NCI-H128 (cell line): ENCODE results near the gene PPM1D.

Source experiments
- DNase-seq: peaks from one replicate; lab custom pipeline; 2025; ENCODE audit not compliant: unreplicated experiment; lab: John Stamatoyannopoulos, UW

The PPM1D gene

DNA sequence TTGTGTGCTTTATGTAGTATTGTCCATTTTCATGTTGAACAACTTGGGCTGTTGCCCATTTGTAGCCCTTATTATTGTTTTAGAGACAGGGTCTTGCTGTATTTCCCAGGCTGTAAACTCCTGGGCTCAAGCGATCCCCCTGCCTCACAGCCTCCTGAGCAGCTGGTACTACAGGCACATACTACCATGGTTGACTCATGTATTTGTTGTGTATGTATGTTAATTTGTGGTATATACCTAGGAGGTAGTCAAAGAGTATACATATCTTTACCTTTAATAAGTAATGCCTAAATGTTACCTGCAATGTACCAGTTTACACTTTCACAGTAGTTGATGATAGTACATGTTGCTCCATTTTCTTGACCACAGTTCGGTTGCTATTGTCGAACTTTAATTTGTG is 18.1 kb downstream of the PPM1D start:
- DNase-seq, result no peak

GRCh38 chr17:60618854-60619526 is 19.0 kb downstream of the PPM1D start:
- no peak for DNase-seq

DNA sequence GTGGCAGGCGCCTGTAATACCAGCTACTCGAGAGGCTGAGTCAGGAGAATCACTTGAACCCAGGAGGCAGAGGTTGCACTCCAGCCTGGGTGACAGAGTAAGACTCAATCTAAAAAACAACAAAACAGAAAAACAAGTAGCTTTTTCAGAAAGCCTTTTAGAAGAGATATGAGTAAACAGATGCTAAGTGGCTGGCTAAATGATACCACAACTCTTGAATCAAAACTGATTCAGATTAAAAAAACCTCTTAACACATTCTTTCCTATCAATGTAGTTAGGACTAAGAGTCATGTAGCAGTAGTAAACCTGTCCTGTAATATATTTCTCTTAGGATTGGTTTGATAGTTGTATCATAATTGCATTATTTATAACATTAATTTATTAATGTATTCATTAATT is 23.0 kb downstream of the PPM1D start:
- no peak for DNase-seq

DNA sequence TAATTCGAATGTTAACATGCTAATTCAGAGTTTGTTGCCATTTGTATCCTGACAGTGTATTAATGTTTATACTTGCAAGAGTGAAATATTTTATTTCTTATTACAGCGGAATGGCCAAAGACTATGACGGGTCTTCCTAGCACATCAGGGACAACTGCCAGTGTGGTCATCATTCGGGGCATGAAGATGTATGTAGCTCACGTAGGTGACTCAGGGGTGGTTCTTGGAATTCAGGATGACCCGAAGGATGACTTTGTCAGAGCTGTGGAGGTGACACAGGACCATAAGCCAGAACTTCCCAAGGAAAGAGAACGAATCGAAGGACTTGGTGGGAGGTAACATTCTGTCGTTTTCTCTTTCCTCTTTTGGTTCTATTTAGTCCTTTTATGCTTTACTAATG is 23.4 kb downstream of the PPM1D start:
- DNase-seq, result no peak

GRCh38 chr17:60627124-60627523 is 27.1 kb downstream of the PPM1D start:
- DNase-seq, result no peak

- no peak for DNase-seq
Observed at GRCh38 chr17:60628252-60628889, 28.4 kb downstream of the PPM1D start.

- no peak for DNase-seq
Observed at GRCh38 chr17:60629120-60629519, 29.1 kb downstream of the PPM1D start.

GRCh38 chr17:60630352-60630751 is 30.4 kb downstream of the PPM1D start:
- DNase-seq, result no peak

DNA sequence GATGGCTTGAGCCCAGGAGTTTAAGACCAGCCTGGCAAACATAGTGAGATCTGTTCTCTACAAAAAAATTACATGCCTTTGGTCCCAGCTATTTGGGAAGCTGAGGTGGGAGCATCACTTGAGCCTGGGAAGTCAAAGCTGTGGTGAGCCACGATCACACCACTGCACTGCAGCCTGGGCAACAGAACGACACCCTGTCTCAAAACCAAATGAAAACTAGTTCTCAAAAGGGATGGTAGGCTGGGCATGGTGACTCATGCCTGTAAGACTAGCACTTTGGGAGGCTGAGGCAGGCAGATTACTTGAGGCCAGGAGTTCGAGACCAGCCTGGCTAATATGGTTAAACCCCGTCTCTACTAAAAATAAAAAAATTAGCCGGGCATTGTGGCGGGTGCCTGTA is 31.1 kb downstream of the PPM1D start:
- DNase-seq, result no peak

GRCh38 chr17:60637683-60638082 is 37.7 kb downstream of the PPM1D start:
- no peak for DNase-seq

DNA sequence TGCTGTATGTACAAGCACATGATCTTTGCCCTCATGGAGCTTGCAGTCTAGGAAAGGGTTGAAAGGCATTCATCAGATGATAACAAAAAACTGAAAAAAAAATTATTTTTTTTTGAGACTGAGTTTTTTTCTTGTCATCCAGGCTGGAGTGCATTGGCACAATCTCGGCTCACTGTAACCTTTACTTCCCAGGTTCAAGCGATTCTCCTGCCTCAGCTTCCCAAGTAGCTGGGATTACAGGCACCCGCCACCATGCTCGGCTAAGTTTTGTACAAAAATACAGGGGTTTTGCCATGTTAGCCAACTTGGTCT is 39.0 kb downstream of the PPM1D start:
- no peak for DNase-seq

DNA sequence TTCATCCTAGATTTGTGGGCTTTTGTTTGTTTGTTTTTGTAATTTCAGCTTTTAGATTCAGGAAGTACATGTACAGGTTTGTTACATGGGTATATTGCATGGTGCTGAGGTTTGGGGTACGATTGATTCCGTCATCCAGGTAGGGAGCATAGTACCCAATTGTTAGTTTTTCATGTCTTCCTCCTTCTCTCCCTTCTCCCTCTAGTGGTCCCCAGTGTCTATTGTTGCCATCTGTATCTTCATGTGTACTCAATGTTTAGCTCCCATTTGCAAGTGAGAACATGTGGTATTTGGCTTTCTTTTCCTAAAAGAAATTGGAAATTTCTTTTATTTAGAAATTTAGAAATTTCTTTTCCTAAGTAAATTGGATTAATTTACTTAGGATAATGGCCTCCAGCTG is 40.5 kb downstream of the PPM1D start:
- no peak for DNase-seq

GRCh38 chr17:60641126-60641525 is 41.1 kb downstream of the PPM1D start:
- DNase-seq, result no peak

- peak; percentile 46 for DNase-seq
Observed at GRCh38 chr17:60641810-60642220, 41.8 kb downstream of the PPM1D start.

DNA sequence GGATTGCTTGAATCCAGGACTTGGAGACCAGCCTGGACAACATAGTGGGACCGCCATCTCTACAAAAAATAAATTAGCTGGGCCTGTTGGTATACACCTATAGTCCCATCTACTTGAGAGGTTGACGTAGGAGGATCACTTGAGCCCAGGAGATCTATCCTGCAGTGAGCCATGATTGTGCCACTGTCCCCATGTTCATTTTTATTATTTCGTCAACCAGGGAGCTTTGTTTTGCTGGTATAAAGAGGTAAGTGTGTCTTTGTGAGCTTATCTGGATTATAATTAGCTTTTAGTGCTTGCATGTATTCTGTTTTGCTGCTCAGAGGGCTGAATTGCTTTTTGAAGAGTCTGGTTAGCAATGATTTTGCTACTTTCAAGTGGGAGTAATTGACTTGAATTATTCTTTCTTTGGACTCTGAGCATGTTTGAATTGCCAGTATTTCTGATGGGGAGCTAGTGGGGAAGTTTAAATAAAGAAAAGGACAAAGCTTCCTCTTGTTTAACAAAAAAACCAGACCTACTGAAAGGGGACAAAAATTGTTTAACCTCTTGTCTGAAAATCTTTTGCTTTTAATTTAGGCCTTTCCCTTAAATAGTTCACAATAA is 46.0 kb downstream of the PPM1D start:
- no peak for DNase-seq

- no peak for DNase-seq
Observed at GRCh38 chr17:60646701-60647100, 46.7 kb downstream of the PPM1D start.

- DNase-seq, result no peak
Observed at GRCh38 chr17:60647705-60648104, 47.7 kb downstream of the PPM1D start.

GRCh38 chr17:60652454-60653247 is 52.7 kb downstream of the PPM1D start:
- DNase-seq, result no peak

- no peak for DNase-seq
Observed at GRCh38 chr17:60653569-60653968, 53.6 kb downstream of the PPM1D start.

DNA sequence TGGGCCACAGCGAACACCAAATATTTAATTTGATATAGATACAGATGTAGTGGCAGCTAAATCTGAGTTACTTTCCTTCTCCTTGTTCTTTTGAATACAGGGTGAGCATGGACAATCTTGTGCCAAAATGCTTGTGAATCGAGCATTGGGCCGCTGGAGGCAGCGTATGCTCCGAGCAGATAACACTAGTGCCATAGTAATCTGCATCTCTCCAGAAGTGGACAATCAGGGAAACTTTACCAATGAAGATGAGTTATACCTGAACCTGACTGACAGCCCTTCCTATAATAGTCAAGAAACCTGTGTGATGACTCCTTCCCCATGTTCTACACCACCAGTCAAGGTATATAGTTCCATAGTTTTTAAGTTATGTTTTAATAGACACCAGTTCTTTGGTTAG is 56.5 kb downstream of the PPM1D start:
- no peak for DNase-seq

- no peak for DNase-seq
Observed at GRCh38 chr17:60659156-60659555, 59.2 kb downstream of the PPM1D start.

DNA sequence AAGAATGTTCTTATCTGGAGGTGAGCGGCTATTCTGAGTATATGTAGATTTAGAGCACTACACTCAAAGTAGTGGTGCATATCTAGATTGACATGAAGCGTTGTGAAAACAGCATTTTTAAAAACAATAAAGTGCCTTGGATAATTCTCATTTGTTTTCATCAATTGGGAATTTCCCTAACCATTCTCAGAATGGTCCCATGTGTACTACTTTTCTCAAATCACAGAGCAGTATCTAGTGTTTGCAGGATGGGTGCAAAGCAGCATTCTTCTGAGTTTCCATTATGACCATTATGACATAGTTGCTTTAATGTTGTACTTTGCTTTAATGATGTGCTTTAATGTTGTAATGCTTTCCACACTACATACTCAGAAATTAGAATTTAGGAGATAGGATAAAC is 61.5 kb downstream of the PPM1D start:
- DNase-seq, result no peak
